ENCODE results near the gene KISS1R. TPM values are rescaled to one million over a fixed set of nuclear protein-coding genes. Genes with fewer than 3 reads are reported as not detected.
A peak's percentile ranks its signal among the peaks of the same experiment; 100 is the strongest.

The KISS1R gene
- polyA plus RNA-seq, 5 donors: 0.15 TPM; not detected in 4

GRCh38 chr19:919199-920050 is 2.3 kb downstream of the KISS1R start:
- DNase-seq: no peak

- DNase-seq: no peak
Observed at GRCh38 chr19:920051-920864, 3.1 kb downstream of the KISS1R start.

DNA sequence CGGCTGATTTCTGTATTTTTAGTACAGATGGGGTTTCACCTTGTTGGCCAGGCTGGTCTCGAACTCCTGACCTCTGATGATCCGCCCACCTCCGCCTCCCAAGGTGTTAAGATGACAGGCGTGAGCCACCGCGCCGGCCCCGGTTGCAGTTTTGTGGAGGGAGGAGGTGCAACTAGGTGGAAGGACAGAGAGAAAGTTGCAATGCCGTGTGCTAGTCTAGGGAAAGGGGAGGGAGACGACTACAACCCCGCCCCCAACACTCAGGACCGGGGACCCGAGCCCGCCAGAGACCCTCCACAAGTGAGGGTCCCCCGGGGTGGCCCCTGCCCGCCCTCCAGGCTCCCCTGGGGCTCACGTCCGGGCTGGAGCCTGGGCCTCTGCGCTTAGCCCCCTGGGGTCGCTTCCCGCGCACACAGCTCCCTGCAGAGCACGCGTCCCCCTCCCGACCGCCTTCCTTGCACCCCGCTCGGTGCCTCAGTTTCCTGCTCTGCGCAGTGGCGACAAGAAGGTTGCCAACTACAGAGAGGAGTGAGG is 7.5 kb downstream of the KISS1R start:
- no peak for DNase-seq

DNA sequence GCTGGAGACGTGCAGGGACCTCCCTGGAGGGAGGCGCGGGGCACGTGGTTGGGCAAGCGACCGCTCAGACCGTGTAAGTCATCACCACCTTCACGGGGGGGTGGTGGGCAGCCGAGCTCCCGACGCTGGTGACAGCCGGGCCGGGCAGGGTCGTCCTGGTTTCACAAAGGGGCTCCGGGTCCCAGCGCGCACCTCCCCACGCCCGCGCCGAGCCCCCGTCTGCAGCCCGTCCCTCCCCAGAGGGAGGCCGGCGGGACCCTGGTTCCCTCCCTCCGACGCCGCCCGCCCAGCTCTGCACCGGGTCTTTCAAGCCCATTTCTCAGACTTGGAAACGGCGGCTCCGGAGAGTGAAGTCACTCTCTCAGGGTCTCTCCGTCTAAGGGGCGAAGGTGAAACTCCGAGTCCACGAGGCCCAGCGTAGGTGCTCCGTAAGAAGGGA is 8.0 kb downstream of the KISS1R start:
- no peak for DNase-seq

GRCh38 chr19:925526-926322 is 8.6 kb downstream of the KISS1R start, which contains the start of gene ARID3A:
Gene ARID3A (plus strand): TSS chr19:926035. CDS start chr19:929529, 3,494 bp downstream.
- peak; percentile 87 to 92 for DNase-seq

DNA sequence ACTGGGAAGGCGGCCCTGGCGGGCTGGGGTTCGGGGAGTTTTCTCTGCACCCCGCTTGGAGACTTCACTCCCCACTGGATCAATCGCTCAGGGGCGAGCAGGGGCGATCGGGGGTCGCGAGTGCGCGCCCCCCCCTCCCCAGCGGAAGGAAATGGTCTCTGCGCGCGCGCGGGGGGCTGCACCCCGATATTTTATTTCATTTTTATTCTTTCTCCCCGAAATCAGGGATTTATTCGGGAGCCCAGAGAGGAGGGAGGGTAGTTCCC is 9.1 kb downstream of the KISS1R start:
- DNase-seq: no peak

DNA sequence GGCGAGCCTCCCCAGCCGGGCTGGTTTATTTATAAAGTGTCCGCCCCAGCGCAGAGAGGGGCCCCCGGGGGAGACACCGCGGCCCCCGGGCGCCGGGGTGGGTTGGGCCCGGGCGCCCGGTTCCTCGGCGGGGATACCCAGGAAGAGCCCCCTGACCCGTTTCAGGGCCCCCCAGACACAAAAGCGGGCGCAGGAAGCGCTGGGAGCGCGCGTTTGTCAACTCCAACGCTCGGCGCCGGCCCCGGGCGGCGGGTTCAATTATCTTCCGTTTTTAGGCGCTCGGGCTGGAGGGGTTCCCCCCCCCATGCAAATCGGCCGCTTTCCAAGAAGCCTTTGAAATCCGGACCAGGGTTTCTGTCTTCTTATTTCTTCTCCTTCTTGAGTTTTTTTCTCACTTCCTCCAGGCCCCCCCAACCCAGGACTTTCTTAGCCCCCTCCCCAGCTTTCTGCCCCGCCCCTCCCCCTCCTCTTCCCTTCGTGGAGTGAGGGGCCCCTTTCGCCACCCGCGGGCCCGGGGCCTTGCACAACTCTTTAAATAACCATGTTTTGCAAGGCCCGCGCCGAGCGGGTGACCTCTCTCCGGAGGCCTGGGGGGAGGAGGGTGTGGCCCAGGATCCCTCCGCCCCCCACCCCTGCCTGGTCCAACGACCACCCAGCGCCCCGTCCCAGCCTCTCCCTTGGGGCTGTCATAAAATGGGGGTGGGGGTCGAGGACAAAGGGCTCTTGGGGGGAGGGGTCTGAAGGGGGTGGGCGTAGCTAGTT is 9.6 kb downstream of the KISS1R start:
- DNase-seq: peak in 1 of 2 donors; percentile 64

DNA sequence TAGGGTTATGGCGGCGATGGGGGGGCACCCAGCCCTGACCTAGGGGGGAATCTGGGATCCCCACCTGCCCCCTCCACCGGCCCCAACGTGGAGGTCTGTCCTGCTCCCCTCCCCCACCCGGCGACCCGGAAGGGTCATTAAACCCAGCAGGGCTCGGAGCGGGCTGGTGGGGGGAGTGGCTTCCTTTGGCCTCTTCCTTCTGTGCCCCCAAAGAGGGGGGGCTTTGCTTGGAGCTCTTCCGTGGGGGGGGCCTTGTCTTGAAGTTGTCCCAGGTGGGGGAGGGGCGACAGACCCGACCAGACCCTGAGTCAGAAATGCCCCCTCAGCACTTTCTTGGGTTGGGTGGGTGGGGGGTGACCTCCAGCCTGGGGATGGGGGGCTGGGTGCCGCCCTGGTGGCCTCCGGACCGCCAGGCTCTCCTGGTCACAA is 10.2 kb downstream of the KISS1R start:
- DNase-seq: no peak

DNA sequence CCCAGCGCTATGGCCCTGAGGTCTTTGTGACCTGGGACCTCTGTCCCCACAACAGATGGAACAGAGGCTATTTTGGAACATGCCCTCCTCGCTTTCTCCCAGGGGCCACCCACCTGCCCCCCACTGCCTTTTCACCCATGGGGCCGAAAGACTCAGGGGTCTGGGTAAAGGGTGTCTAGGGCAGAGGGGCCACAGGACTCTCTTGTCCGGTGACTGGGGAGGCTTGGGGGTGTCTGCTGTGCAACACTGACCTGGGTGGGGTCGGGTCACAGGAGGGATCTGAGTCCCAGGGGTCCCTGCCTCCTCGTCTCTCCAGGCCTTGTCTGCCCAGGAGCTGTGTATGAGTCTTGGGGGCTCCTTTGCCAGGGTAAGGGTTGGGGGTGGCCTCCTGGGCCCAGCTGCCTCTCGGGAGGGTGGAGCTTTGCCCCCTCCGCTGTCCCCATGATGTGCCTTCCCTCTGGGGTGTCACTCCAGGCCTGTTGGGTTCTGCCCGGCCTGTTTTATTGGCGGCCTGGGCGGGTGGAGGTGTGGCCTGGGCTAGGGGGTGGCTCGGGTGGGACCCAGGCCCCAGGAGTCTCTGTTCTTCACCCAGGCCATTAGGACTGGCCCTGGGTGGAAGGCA is 10.8 kb downstream of the KISS1R start:
- DNase-seq: no peak

GRCh38 chr19:928471-929202 is 11.5 kb downstream of the KISS1R start:
- DNase-seq: no peak

DNA sequence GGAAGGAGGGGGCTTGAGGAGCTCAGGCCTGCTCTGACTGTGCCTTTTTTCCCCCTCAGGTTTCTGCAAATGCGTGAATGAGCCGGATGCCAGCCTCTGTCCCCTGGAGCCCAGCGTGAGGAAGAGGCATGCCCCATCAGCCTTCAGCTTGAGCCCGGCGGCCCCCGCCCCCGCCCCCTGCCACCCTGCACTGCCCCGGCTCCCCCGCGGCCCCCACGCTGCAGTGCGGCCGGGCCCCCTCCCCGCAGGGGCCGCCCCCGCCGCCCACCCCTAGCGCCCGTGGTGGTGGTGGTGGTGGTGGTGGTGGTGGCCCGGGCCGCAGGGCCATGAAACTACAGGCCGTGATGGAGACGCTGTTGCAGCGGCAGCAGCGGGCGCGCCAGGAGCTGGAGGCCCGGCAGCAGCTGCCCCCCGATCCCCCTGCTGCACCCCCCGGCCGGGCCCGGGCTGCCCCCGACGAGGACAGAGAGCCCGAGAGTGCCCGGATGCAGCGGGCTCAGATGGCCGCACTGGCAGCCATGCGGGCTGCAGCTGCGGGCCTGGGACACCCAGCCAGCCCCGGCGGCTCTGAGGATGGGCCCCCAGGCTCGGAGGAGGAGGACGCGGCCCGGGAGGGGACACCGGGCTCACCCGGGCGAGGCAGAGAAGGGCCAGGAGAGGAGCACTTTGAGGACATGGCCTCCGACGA is 12.2 kb downstream of the KISS1R start:
- DNase-seq: no peak

GRCh38 chr19:929891-930258 is 12.7 kb downstream of the KISS1R start:
- no peak for DNase-seq

DNA sequence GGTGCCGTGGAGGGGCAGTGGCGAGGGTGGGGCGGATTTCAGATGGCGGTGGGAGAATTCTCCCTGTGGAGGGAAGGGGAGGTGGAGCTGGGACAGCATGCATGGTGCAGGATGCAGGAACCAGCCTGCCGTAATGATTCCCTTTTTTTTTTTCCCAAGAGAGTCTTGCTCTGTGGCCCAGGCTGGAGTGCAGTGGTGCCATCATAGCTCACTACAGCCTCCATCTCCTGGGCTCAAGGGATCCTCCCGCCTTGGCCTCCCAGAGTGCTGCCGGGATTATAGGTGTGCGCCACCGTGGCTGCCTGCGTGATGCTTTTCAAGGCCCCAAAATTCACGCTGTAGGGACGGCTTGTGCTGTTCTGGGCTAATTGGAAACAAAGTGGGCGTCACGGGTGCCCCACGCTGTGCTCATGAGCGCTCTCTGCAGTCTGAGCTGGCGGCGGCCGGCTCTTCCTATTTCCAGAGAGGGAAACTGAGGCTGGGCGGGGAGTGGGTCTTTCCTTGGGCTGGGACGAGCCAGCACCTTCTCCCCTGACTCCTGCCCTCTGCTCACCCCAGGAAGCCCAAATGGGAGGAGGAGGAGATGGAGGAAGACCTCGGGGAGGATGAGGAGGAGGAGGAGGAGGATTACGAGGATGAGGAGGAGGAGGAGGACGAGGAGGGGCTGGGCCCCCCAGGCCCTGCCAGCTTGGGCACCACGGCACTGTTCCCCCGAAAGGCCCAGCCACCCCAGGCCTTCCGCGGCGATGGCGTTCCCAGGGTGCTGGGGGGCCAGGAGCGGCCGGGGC is 14.9 kb downstream of the KISS1R start:
- no peak for DNase-seq

GRCh38 chr19:932648-933552 is 15.8 kb downstream of the KISS1R start:
- DNase-seq: peak; percentile 85 to 86

DNA sequence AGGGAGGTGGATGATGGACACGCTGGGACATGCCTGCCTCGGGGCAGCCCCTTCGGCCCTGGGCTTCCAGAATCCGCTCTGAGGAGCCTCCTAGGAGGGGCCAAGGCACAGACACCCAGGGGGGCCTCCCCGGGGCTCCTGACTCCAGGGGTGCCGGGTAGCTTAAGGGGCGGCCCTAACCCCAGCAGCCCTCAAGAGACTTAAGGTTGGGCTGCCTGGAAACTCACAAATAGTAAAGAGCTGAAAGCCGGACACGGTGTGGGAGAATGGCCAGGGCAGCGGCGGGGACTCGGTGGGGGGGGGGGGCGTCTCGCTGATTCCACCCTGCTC is 16.4 kb downstream of the KISS1R start:
- DNase-seq: no peak

GRCh38 chr19:934197-934840 is 17.2 kb downstream of the KISS1R start:
- DNase-seq: no peak

Data from right lung (tissue), 5 donors.